Right lobe of liver (tissue), 6 donors: ENCODE measurements around the gene PTPN1. TPM values are rescaled to one million over a fixed set of nuclear protein-coding genes. Genes with fewer than 3 reads are reported as not detected.

ENCODE experiments used
- ATAC-seq, 4 donors: fragments of 200-7000 bp; cut with Tn5 transposase; one replicate each; pipeline ENCODE4 v1.9.1; 2020; ENCODE audit warnings: mild to moderate bottlenecking in 4 of 4, moderate library complexity in 4 of 4
- DNase-seq, 3 donors: peaks; one replicate each; pipeline ENCODE4 v3.0.0-alpha.2; 2020
- H3K27ac ChIP-seq, 3 donors: fragments of 200-600 bp; one replicate each; pipeline ENCODE4 v1.8.0; 2022
- H3K27me3 ChIP-seq, 2 donors: fragments of 200-600 bp; one replicate each; pipeline ENCODE4 v1.8.0; 2022
- H3K36me3 ChIP-seq, 4 donors: fragments of 200-600 bp; sonication (generic) in 1 of 4; one replicate each; pipeline versions ENCODE4 v1.5.1 to v1.8.0; 2017 to 2022; ENCODE audit warnings: control low read depth in 1 of 4
- H3K4me1 ChIP-seq, 4 donors: fragments of 200-600 bp; sonication (generic) in 1 of 4; one replicate each; pipeline versions ENCODE4 v1.5.1 to v1.8.0; 2017 to 2022; ENCODE audit warnings: control low read depth in 1 of 4
- H3K4me3 ChIP-seq, 3 donors: fragments of 200-600 bp; one replicate each; pipeline ENCODE4 v1.8.0; 2022
- H3K9me3 ChIP-seq, 4 donors: fragments of 200-600 bp; sonication (generic) in 1 of 4; one replicate each; pipeline versions ENCODE4 v1.5.1 to v1.8.0; 2017 to 2022; ENCODE audit warnings: control low read depth in 1 of 4
- CTCF ChIP-seq, 4 donors: fragments of 200-600 bp in 3 of 4; fragments of 450-650 bp in 1 of 4; IDR thresholded peaks; one replicate each; pipeline versions ENCODE4 v1.5.1 to v1.8.0; 2016 to 2022; ENCODE audit warnings: antibody characterized with exemption in 4 of 4, mild to moderate bottlenecking in 2 of 4
- POLR2A ChIP-seq: fragments of 450-650 bp; IDR thresholded peaks from one replicate; pipeline ENCODE4 v1.6.1; 2017; ENCODE audit warnings: antibody characterized with exemption, mild to moderate bottlenecking
- WGBS: methylation state at CpG from one replicate; pipeline ENCODE4 v1.1.6; 2018; ENCODE audit warnings: low coverage, low lambda C conversion rate; ENCODE audit not compliant: insufficient coverage; ENCODE audit errors: missing lambda C conversion rate; 5-methylcytosine and 5-hydroxymethylcytosine counted together
- intact Hi-C, 2 donors: fragments of 100-400 bp; cut with DNase I; formaldehyde crosslinking; loops; one replicate each; pipeline versions ENCODE4 v1.11.2 to v1.14.1; 2022
- total RNA-seq, 6 experiments: library from RNA; depleted of rRNA in 2 of 6; stranded (reverse); fragments of >200 nt in 2 of 6; fragmentation: NEBNext Ultra II Directional in 3 of 6; extraction: Animal tissue kit (Norgen Biotek cat#: 25700) in 3 of 6; gene quantifications; one replicate each; pipeline versions ENCODE4 v1.1.0 to v1.2.4, GENCODE V29; 2016 to 2023
- donor health status: DM: no; HTN: yes; CAD: no.
- donor health status: DM: no; HTN: no; CAD: no.
- donor health status: DM: no; HTN: no; CAD: no.
- donor health status: DM: no; HTN: yes; CAD: no.
- donor health status: DM: no; HTN: yes; CAD: no.

PTPN1 gene
- total RNA-seq, 6 experiments from 2014 or later: 9.5 to 14.9 (median 12.6) TPM

- Histone ChIP-seq H3K9me3 (no peaks in the 10 kb centered on the region), H3K4me1 (peaks cover 0 to 25% (median 11%) of the 10 kb centered on the region in 4 donors), H3K36me3 (no peaks in the 10 kb centered on the region), H3K4me3 (no peak overlapping the region), H3K27me3 (no peaks in the 10 kb centered on the region), H3K27ac (no peak overlapping the region)
- WGBS: 67% methylated on average over 7 of the region's 9 CpGs
- intact Hi-C loops: no loop called here
- no peak for TF ChIP-seq CTCF (IDR thresholded peaks at IDR 0.05)
- TF ChIP-seq POLR2A: no peak
- ATAC-seq (no peak), DNase-seq (no peak)
Observed at GRCh38 chr20:50508171-50508755, 1.9 kb upstream of the PTPN1 start.

- peak overlapping the region; percentile 73 to 90 (median 87) for H3K27ac ChIP-seq
Observed at GRCh38 chr20:50510706-50511542, 741 bp downstream of the PTPN1 start.

GRCh38 chr20:50512323-50512722, 2.1 kb downstream of the PTPN1 start:
- H3K36me3 ChIP-seq: no peaks in the 10 kb centered on the region
- DNase-seq: no peak
- peak overlapping the region in 2 of 3 donors; percentile 12 to 14 for H3K27ac ChIP-seq
- intact Hi-C loops: loop anchor here in 1 of 2 donors (10.0 kb wide), 1 partner anchor 62 kb away; no protein-coding TSS in a partner anchor
- no peak overlapping the region for H3K4me3 ChIP-seq
- 64% methylated on average over 1 of the region's 1 CpG for WGBS
- TF ChIP-seq CTCF (IDR thresholded peaks at IDR 0.05) (no peak), POLR2A (no peak)
- H3K4me1 ChIP-seq: peaks cover 0 to 46% (median 19%) of the 10 kb centered on the region in 4 donors
- no peaks in the 10 kb centered on the region for H3K27me3 ChIP-seq
- ATAC-seq: no peak
- no peaks in the 10 kb centered on the region for H3K9me3 ChIP-seq

More at GRCh38 chr20:50510706-50511542, 741 bp downstream of the PTPN1 start:
- Histone ChIP-seq H3K36me3 (no peaks in the 10 kb centered on the region), H3K4me1 (peaks cover 0 to 38% (median 18%) of the 10 kb centered on the region in 4 donors), H3K9me3 (no peaks in the 10 kb centered on the region), H3K27me3 (no peaks in the 10 kb centered on the region), H3K4me3 (peak overlapping the region; percentile 78 to 93 (median 78))
- peak in 2 of 3 donors; percentile 52 to 64 for DNase-seq
- ATAC-seq: peak; percentile 18 to 30 (median 24)
- TF ChIP-seq CTCF (IDR thresholded peaks at IDR 0.05) (no peak), POLR2A (no peak)
- intact Hi-C loops: loop anchor here in 1 of 2 donors (10.0 kb wide), 1 partner anchor 64 kb away; no protein-coding TSS in a partner anchor
- 3% methylated on average over 32 of the region's 32 CpGs for WGBS

GRCh38 chr20:50513169-50514034, 3.2 kb downstream of the PTPN1 start:
- intact Hi-C loops: loop anchor here in 1 of 2 donors (10.0 kb wide), 1 partner anchor 61 kb away; no protein-coding TSS in a partner anchor
- H3K27ac ChIP-seq: peak overlapping the region in 2 of 3 donors; percentile 12 to 14
- DNase-seq: no peak
- no peak for TF ChIP-seq CTCF (IDR thresholded peaks at IDR 0.05)
- no peak for TF ChIP-seq POLR2A
- peaks cover 0 to 54% (median 22%) of the 10 kb centered on the region in 4 donors for H3K4me1 ChIP-seq
- whole genome bisulfite sequencing: 62% methylated on average over 5 of the region's 5 CpGs
- H3K36me3 ChIP-seq: no peaks in the 10 kb centered on the region
- ATAC-seq: no peak
- H3K27me3 ChIP-seq: no peaks in the 10 kb centered on the region
- no peak overlapping the region for H3K4me3 ChIP-seq
- no peaks in the 10 kb centered on the region for H3K9me3 ChIP-seq
